ENCODE measurements around the gene CACNA2D1. TPM values are rescaled to one million over a fixed set of nuclear protein-coding genes. Genes with fewer than 3 reads are reported as not detected.

Gene CACNA2D1
- total and polyA plus RNA-seq, 9 of the 15 experiments (the other 6 are each of a cell fraction or from before 2014, with no cell fraction given), result 0.49 TPM; not detected in 8

DNA sequence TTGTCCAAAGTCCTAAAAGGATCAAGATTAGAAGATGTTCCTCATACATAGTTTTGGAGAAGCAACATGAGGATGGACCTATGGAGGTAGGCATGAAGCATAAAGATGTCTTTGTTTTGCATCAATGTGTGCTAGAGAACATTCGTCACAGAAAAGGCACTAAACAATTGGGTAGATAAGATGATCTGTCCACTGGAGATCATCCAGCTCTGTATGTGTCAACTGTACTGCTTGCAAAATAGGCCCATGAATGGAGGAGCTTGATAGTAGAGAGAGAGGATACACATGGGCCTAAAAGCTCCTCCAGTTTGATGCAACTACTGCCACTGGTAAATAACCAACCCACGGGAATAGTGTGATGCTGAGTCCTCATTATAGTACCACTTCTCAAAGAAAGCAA lies 387.3 kb downstream of the CACNA2D1 start:
- H3K79me2 ChIP-seq (ENCODE audit: control insufficient read depth, insufficient read depth, low read length), result no peaks in the 10 kb centered on the region
- ChIA-PET POLR2A (no interaction called here), CTCF (ENCODE audit: low intra/inter-chr PET ratio) (no interaction called here)

GRCh38 chr7:82054544-82054943 lies 389.0 kb downstream of the CACNA2D1 start:
- DNase-seq (ENCODE audit: extremely low read depth in 1 of 4, low spot score in 3 of 4) (no peak), ATAC-seq (no peak), FAIRE-seq (no peak)
- H3K4me3 ChIP-seq, result no peak overlapping the region
- H4K20me1 ChIP-seq (replicated peaks; ENCODE audit: control insufficient read depth, insufficient read depth, low read length), result no peaks in the 10 kb centered on the region
- no peaks in the 10 kb centered on the region for H3K27me3 ChIP-seq (ENCODE audit: control insufficient read depth in 2 of 2, insufficient read depth in 2 of 2, low read length in 2 of 2)
- no peak overlapping the region for H3K9ac ChIP-seq (ENCODE audit: insufficient read depth in 1 of 2, low read depth in 2 of 2, low read length in 2 of 2)
- no peak overlapping the region for H3K4me2 ChIP-seq (ENCODE audit: insufficient read depth, low read length)
- 0% methylated on average over 1 of the region's 1 CpG for WGBS (ENCODE audit: insufficient coverage, low coverage, missing lambda C conversion rate)
- H3K27ac ChIP-seq (ENCODE audit: extremely low read depth, low read depth, low read length), result no peak overlapping the region
- H3K4me1 ChIP-seq (replicated peaks in 1 of 2; ENCODE audit: control insufficient read depth in 2 of 2, insufficient read depth in 2 of 2, low read length in 2 of 2), result no peaks in the 10 kb centered on the region
- no peaks in the 10 kb centered on the region for H3K79me2 ChIP-seq (ENCODE audit: control insufficient read depth, insufficient read depth, low read length)
- POLR2A ChIA-PET, result no interaction called here
- H3K36me3 ChIP-seq (ENCODE audit: control insufficient read depth, insufficient read depth, low read length), result no peaks in the 10 kb centered on the region
- intact Hi-C loops (cut with micrococcal nuclease) (no loop called here), in situ Hi-C loops (cut with MboI) (no loop called here)
- H3K9me1 ChIP-seq (ENCODE audit: control insufficient read depth, insufficient read depth, low read length), result no peaks in the 10 kb centered on the region
- no peak overlapping the region for H2AFZ ChIP-seq (ENCODE audit: low read depth, low read length)
- CTCF ChIA-PET (ENCODE audit: low intra/inter-chr PET ratio), result no interaction called here
- BruUV-seq (replicated peaks), result no TSS peak
- H3K9me3 ChIP-seq (replicated peaks; ENCODE audit: control insufficient read depth, insufficient read depth, low read depth, low read length), result no peaks in the 10 kb centered on the region
- TF ChIP-seq, protein P1, sequence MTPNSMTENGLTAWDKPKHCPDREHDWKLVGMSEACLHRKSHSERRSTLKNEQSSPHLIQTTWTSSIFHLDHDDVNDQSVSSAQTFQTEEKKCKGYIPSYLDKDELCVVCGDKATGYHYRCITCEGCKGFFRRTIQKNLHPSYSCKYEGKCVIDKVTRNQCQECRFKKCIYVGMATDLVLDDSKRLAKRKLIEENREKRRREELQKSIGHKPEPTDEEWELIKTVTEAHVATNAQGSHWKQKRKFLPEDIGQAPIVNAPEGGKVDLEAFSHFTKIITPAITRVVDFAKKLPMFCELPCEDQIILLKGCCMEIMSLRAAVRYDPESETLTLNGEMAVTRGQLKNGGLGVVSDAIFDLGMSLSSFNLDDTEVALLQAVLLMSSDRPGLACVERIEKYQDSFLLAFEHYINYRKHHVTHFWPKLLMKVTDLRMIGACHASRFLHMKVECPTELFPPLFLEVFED (CRISPR knock-in tag; conservative IDR thresholded peaks at IDR 0.05), result no peak
- TF ChIP-seq DMBX1 (CRISPR knock-in tag; IDR thresholded peaks at IDR 0.05; ENCODE audit: borderline replicate concordance) (no peak), TAL1 (IDR thresholded peaks at IDR 0.05) (no peak), RERE (CRISPR knock-in tag; IDR thresholded peaks at IDR 0.05; ENCODE audit: borderline replicate concordance) (no peak), RNF2 (IDR thresholded peaks at IDR 0.05) (no peak), KDM2B (CRISPR knock-in tag; IDR thresholded peaks at IDR 0.05) (no peak), JUNB (CRISPR knock-in tag; conservative IDR thresholded peaks at IDR 0.05) (no peak), PHF20 (IDR thresholded peaks at IDR 0.05; ENCODE audit: partially characterized antibody) (no peak), GABPA (tag; conservative IDR thresholded peaks at IDR 0.05; ENCODE audit: low read depth) (no peak)

More for the DNA sequence above, 387.3 kb downstream of the CACNA2D1 start:
- Histone ChIP-seq H3K36me3 (ENCODE audit: control insufficient read depth, insufficient read depth, low read length) (no peaks in the 10 kb centered on the region), H3K9me1 (ENCODE audit: control insufficient read depth, insufficient read depth, low read length) (no peaks in the 10 kb centered on the region), H3K9ac (ENCODE audit: insufficient read depth in 1 of 2, low read depth in 2 of 2, low read length in 2 of 2) (no peak overlapping the region), H3K27ac (ENCODE audit: extremely low read depth, low read depth, low read length) (no peak overlapping the region), H3K4me1 (replicated peaks in 1 of 2; ENCODE audit: control insufficient read depth in 2 of 2, insufficient read depth in 2 of 2, low read length in 2 of 2) (no peaks in the 10 kb centered on the region), H3K4me3 (no peak overlapping the region), H3K27me3 (ENCODE audit: control insufficient read depth in 2 of 2, insufficient read depth in 2 of 2, low read length in 2 of 2) (no peaks in the 10 kb centered on the region), H3K4me2 (ENCODE audit: insufficient read depth, low read length) (no peak overlapping the region), H2AFZ (ENCODE audit: low read depth, low read length) (no peak overlapping the region), H3K9me3 (replicated peaks; ENCODE audit: control insufficient read depth, insufficient read depth, low read depth, low read length) (no peaks in the 10 kb centered on the region), H4K20me1 (replicated peaks; ENCODE audit: control insufficient read depth, insufficient read depth, low read length) (no peaks in the 10 kb centered on the region)
- no peak for TF ChIP-seq STAT5A (IDR thresholded peaks at IDR 0.05; ENCODE audit: borderline replicate concordance, low read length)
- TF ChIP-seq PHTF2 (CRISPR knock-in tag; IDR thresholded peaks at IDR 0.05), result no peak
- no peak for TF ChIP-seq TARDBP (IDR thresholded peaks at IDR 0.05)
- no TSS peak for BruUV-seq (replicated peaks)
- DNase-seq (ENCODE audit: extremely low read depth in 1 of 4, low spot score in 3 of 4) (no peak), FAIRE-seq (no peak), ATAC-seq (no peak)
- WGBS (ENCODE audit: insufficient coverage, low coverage, missing lambda C conversion rate), result 0% methylated on average over 2 of the region's 2 CpGs
- intact Hi-C loops (cut with micrococcal nuclease) (no loop called here), in situ Hi-C loops (cut with MboI) (no loop called here)

Data from K562 (cell line).